ENCODE data around the gene CYSTM1. TPM values are rescaled to one million over a fixed set of nuclear protein-coding genes. Genes with fewer than 3 reads are reported as not detected.

Gene CYSTM1
- total and polyA plus RNA-seq, 10 donors = 25.8 to 78.3 (median 38.3) TPM

DNA sequence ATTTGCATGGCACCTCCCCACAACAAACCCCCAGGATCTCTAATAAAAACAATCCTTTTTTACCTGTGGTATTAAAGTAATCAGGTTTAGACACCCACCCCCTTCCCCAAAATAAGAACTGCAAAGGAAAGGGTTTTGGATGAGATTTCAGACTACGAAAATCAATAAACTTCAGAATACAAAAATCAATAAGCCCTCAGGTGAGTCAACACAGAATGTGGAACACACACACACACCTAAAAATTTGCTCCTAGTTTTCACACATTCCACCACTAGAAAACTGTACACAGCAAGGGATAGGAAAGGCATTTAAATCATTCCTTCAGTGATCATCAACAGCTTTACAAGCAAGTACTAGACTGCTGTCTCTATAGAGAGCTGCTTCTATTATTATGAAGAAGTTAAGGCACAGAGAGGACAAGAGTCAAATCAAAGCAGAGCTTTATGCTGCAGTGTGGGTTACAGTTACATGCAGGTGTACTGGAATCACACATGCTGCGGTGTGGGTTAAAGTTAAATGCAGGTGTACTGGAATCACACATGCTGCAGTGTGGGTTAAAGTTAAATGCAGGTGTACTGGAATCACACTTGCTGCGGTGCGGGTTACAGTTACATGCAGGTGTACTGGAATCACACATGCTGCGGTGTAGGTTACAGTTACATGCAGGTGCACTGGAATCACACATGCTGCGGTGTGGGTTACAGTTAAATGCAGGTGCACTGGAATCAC is 91.6 kb downstream of the CYSTM1 start:
- H3K27ac ChIP-seq = peak overlapping the region in 1 of 8 donors; percentile 0
- H3K4me3 ChIP-seq = no peak overlapping the region
- intact Hi-C loops (cut with DNase I; ENCODE audit: low total_unique reads) = no loop called here
- TF ChIP-seq POLR2AphosphoS5 (IDR thresholded peaks at IDR 0.05) (no peak), CTCF (IDR thresholded peaks at IDR 0.05 in 8 of 11, conservative IDR thresholded peaks at IDR 0.05 in 3 of 11) (no peak), POLR2A (IDR thresholded peaks at IDR 0.05) (no peak)
- H3K36me3 ChIP-seq = peaks cover 0 to 24% (median 0%) of the 10 kb centered on the region in 6 donors
- H3K4me1 ChIP-seq = peaks cover 0 to 41% (median 12%) of the 10 kb centered on the region in 6 donors
- no peak for DNase-seq
- no peaks in the 10 kb centered on the region for H3K9me3 ChIP-seq
- no peaks in the 10 kb centered on the region for H3K27me3 ChIP-seq (replicated peaks in 1 of 7)
- 66 to 87% (median 82%) methylated on average over 6 of the region's 6 CpGs for WGBS, 5 donors

DNA sequence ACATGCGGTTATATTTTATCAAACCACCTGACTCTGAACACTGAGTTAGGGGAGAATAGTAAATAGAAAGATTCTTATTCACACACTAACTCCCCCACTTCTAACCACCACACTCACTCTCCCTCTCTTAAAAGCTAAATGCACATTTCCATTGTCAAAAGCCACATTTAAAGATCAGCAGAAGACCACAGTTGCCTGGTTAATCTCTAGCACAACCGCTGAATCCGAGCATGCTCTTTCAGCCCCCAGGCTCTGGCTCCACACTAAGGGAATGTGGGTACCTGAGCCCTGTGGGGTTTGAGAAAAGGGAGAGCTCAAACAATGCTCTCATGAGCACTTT is 92.2 kb downstream of the CYSTM1 start:
- no peak for DNase-seq

DNA sequence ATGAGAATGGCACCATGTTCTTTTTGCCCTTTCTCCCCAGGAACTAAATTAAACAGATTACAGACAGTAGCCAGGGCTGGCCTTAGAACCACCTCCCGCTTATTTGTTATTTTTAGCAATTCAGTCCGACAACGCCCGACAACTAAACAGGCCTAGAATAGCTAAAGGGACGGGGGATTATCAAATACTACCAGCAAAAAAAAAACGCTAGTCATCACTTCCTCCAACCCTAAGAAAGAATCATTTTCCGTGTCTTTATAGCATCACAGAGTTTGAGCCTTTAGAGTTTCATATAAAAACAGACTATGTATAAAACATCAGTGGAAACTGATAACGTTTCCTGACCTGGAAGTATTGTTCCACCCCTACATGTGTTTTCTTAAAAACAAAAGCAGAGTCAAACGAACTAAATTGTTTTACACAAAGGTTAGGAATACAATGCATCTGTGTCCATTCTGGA is 92.6 kb downstream of the CYSTM1 start:
- H3K36me3 ChIP-seq = peaks cover 0 to 17% (median 0%) of the 10 kb centered on the region in 6 donors
- H3K4me1 ChIP-seq = peaks cover 0 to 35% (median 7%) of the 10 kb centered on the region in 6 donors
- intact Hi-C loops (cut with DNase I; ENCODE audit: low total_unique reads) = no loop called here
- no peak for TF ChIP-seq CTCF (IDR thresholded peaks at IDR 0.05 in 8 of 11, conservative IDR thresholded peaks at IDR 0.05 in 3 of 11)
- no peak for TF ChIP-seq POLR2A (IDR thresholded peaks at IDR 0.05)
- no peak for TF ChIP-seq POLR2AphosphoS5 (IDR thresholded peaks at IDR 0.05)
- no peaks in the 10 kb centered on the region for H3K9me3 ChIP-seq
- H3K27me3 ChIP-seq (replicated peaks in 1 of 7) = no peaks in the 10 kb centered on the region
- WGBS, 5 donors = 39 to 67% (median 55%) methylated on average over 9 of the region's 9 CpGs
- H3K4me3 ChIP-seq = no peak overlapping the region
- DNase-seq = no peak
- peak overlapping the region in 1 of 8 donors; percentile 0 for H3K27ac ChIP-seq

More for the DNA sequence above, 92.2 kb downstream of the CYSTM1 start:
- no peak overlapping the region for H3K4me3 ChIP-seq
- H3K27me3 ChIP-seq (replicated peaks in 1 of 7) = no peaks in the 10 kb centered on the region
- H3K36me3 ChIP-seq = peaks cover 0 to 22% (median 0%) of the 10 kb centered on the region in 6 donors
- whole genome bisulfite sequencing, 5 donors = 61 to 93% (median 88%) methylated on average over 3 of the region's 3 CpGs
- no peaks in the 10 kb centered on the region for H3K9me3 ChIP-seq
- peaks cover 0 to 35% (median 7%) of the 10 kb centered on the region in 6 donors for H3K4me1 ChIP-seq
- peak overlapping the region in 1 of 8 donors; percentile 0 for H3K27ac ChIP-seq
- TF ChIP-seq POLR2A (IDR thresholded peaks at IDR 0.05) (no peak), CTCF (IDR thresholded peaks at IDR 0.05 in 8 of 11, conservative IDR thresholded peaks at IDR 0.05 in 3 of 11) (no peak), POLR2AphosphoS5 (IDR thresholded peaks at IDR 0.05) (no peak)
- intact Hi-C loops (cut with DNase I; ENCODE audit: low total_unique reads) = no loop called here

DNA sequence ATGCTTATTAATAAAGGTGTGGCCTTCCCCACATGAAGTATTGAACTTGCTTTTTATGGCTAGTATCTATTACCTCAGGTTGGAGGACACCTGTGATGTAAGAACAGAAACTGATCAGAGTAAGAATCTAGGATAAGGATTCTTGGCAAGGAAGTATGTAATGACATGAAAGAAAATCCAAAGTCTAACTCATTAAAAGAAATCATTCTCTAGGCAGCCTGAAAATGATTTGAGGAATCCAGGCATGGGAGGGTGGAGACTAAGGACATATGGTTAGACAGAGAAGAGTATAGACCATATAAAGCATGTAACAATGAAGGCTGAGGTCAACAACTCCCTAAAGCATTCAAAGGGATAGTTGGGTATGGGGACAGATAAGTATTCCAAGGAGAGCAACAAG is 95.0 kb downstream of the CYSTM1 start:
- no peak for DNase-seq
- Histone ChIP-seq H3K27me3 (replicated peaks in 1 of 7) (no peaks in the 10 kb centered on the region), H3K4me1 (peaks cover 0 to 58% (median 19%) of the 10 kb centered on the region in 6 donors), H3K4me3 (no peak overlapping the region), H3K27ac (no peak overlapping the region), H3K36me3 (peaks cover 0 to 19% (median 0%) of the 10 kb centered on the region in 6 donors), H3K9me3 (no peaks in the 10 kb centered on the region)
- intact Hi-C loops (cut with DNase I; ENCODE audit: low total_unique reads) = no loop called here
- no peak for TF ChIP-seq POLR2AphosphoS5 (IDR thresholded peaks at IDR 0.05)
- no peak for TF ChIP-seq CTCF (IDR thresholded peaks at IDR 0.05 in 8 of 11, conservative IDR thresholded peaks at IDR 0.05 in 3 of 11)
- TF ChIP-seq POLR2A (IDR thresholded peaks at IDR 0.05) = no peak
